ENCODE measurements around the gene CACNA2D4.

Gene CACNA2D4

DNA sequence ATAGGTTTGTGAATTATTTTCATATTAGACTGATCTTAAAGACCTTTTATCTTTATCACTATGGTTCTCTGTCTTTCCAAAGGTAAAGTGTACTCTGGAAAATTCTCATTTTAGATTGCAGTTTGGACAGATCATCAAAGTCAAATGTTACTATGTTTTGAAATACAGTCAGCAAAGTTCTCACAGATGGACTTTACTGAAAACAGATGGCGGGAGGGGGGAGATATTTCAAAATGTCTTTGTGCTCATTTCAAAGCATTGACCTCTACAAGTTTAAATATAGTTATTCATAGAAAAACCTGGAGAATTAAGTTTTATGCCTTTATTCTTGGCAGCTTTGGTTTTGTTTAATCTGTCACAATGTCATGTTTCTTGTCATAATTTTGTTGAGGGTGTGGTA is 149.8 kb downstream of the CACNA2D4 start:
- no peak for DNase-seq

DNA sequence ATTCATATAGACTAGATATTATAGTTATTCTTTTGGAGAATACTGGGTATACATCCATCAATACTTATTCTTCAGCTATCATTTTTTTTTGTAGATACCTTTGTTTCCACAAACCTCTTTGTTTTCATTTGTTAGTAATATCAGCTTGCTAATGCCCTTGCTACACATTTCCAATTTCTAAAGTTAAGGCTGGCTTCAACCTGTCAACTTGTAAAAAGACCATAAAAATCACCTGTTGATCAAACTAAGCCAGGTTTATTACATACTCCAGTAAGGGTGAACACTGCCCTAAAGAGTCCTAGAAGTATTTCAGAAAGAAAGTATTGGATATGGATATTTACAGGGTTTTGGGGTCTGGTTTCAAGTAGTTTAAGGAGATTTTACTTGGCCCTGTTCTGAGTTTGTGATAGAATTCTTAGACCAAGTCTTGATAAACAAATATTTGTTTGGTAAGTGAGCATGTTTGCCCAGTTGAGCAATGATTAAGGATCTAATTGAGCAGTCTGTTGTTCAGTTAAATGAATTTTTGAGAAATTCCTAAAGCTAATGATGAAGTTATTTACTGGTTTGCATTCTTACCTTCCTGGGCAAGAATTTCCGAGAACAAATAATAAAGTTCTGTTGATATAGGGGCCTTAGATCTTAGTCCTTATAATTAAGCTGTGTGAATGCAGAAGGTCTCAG is 150.9 kb downstream of the CACNA2D4 start:
- no peak for DNase-seq

DNA sequence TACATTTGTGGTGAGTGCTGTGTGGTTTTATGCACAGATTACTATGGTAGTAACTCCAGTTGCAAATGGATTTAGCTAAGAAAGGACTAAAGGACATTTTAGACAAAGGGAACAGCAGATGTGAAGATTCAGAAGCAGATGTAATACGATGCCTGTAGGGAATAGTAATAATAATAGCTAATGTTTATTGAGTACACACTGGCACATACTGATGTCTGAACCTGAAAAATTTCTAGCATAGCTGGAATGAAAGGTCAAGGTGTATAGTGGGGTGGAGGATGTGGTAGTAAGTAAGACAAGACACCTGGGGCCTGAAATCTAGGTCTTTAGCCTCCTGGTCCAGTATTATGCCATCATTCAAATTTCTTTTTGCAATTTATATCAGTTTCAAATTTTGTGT is 152.3 kb downstream of the CACNA2D4 start:
- no peak for DNase-seq

DNA sequence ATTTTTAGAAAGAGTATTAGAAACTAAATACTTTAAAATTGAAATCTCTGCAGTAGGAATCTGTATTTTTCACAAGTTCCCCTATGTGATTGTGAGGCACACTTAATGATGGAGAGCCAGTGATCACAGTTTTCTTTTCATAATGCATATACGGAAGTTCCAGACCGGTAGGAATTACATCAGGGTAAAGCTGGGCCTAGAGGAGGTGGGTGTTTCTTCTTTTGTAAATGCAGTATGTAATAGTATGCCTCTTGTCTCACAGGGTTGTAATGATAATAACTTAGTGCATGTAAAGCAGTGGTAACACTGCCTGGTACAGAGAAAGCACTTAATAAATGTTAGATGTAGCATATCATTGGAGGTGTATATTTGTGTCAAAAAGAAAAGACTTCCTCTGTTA is 155.3 kb downstream of the CACNA2D4 start:
- DNase-seq: no peak

DNA sequence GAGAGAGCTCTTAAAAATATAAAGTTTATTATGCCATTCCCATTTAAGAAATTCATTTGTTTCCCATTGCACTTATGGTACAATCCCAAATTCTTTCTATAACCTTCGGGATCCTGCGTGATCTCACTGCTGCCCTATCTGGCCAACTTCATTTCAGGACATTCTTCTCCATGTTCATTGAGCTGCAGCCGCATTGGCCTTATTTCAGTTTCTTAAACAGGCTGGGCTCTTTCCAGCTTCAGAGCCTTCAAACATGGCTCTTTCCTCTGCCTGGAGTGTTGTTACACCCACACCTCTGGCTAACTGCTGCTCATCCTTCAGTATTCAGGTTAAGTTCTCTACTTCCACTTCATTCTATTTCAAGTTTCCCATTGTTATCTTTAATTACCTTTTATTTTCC is 156.6 kb downstream of the CACNA2D4 start:
- DNase-seq: no peak

DNA sequence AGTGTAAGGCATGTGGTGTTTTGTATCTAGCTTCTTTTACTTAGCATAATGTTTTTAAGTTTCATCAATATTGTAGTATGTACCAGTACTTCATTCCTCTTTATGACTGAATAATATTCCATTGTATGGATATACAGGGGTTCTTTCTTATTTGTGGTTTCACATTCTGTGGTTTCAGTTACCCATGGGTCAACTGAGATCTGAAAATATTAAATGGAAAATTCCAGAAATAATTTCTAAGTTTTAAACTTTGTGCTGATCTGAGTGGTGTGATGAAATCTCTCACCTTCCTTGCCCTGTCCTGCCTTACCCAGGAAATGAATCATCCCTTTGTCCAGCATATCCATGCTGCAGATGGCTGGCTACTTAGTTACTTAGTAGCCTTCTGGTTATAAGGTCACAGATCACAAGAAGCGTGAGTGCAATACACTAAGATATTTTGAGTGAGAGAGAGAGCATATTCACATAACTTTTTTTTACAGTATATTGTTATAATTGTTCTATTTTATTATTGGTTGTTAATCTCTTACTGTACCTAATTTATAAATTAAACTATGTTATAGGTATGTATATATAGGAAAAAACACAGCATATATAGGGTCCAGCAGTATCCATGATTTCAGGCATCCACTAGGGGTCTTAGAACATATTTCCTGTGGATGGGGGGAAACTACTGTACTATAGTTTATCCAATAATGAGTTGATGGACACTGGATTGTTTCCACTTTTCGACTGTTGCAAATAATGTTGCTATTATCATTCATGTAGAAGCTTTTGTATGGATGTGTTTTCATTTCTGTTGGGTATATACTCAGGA is 157.7 kb downstream of the CACNA2D4 start:
- no peak for DNase-seq

DNA sequence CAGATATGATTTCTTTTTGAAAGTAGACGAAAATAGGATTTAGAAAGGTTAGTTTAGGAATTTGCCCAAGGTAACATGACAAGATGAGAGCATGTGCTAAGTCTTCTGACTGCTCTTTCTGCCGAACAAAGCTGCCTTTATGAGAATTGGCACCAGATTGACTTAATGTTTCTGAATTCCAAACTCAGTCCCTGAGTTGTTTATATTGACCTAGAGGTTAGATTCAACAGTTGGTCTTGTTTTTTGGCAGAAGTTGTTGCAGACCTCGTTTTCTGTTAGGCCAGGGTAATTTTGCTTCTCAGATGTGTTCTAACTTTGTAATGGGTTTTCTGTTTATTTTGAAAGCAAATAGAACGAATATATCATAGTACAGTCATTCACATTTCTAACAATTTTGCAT is 159.6 kb downstream of the CACNA2D4 start:
- DNase-seq: no peak

DNA sequence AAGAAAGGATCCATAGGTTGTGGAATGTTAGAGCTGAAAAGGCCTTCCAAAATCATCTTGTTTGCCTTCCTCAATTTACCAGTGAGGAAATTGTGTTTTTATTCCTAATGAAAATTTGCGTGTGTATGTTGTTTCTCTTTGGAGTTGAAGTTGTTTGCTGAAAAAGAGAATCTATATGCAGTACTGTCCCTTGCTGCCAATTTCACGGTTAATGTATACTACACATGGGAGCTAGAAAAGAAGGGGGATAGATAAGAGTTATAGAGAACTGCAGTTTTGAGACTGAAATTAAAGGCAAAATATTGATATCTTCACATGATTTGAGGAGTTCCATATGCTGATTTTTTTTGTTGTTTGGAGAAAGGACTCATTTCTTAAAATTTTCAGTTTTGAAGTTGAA is 160.1 kb downstream of the CACNA2D4 start:
- no peak for DNase-seq

DNA sequence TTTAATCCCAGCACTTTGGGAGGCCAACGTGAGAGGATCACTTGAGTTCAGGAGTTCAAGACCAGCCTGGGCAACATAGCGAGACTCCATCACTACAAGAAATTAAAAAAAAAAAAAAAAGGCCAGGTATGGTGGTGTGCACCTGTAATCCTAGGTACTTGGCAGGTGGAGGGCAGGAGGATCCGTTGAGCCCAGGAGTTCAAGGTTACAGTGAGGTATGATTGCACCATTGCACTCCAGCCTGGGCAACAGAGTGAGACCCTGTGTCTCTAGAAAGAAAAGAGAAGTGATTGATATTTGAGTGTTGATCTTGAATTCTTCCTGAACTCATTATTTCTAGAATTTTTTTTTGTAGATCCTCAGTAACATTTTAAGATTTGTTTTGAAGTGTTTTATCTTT is 168.2 kb downstream of the CACNA2D4 start:
- no peak for DNase-seq

DNA sequence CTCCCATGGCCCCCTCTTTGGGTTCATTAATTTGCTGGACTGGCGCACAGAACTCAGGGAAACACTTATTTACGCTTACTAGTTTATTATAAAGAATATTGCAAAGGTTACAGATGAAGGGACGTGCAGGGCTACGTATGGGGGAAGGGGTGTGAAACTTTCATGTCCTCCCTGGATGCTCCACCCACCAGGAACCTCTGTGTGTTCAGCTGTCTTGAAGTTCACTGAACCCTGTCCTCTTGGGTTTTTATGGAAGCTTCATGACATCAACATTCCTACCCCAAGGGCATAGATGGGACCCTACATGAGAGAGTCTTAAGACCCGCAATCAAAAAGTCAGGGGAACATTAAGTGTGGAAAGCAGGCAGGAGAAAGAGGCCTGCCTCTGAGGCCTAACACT is 169.4 kb downstream of the CACNA2D4 start:
- DNase-seq: no peak

DNA sequence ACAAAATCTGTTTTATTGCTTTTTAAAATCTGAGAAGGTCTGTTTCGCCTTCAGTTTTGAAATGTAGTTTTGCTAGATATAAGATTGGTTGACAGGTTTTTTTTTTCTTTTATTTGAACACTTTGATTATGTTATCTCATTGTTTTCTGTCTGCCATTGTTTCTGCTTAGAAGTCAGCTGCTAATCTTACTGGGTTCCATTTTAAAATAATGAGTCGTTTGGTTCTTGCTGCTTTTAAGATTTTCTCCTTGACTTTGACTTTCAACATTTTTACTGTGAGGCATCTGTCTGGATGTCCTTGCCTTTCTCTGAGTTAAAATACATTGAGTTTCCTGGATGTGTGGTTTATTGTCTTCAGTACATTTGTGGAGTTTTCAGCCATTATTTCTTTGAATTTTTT is 170.8 kb downstream of the CACNA2D4 start:
- no peak for DNase-seq

DNA sequence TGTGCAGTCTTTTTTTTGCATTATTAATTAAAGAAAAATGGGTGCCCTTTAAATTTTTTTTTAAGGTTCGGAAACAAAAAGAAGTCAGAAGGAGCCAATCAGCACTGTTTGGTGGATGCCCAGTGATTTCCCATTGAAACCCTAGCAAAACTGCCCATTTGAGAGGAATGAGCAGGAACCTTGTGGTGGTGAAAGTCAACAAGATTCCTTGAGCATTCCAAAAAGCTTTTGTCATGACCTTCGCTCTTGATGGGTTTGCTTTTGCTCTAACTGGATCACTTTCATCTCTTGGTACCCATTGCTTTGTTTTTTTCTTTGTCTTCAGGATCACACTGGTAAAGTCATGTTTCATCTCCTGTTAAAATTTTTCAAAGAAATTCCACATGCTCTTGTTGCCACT is 173.5 kb downstream of the CACNA2D4 start:
- DNase-seq: no peak

Data from CD4-positive, alpha-beta T cell treated with Interleukin-12 subunit alpha and Interleukin-12 subunit beta, for 1 hour (primary cell).